ENCODE data around the gene ERC2. TPM values are rescaled to one million over a fixed set of nuclear protein-coding genes. Genes with fewer than 3 reads are reported as not detected.

The ERC2 gene
- total and polyA plus RNA-seq, 2 donors (not counting 3 experiments of a cell fraction or from before 2014, with no cell fraction given), result 5.6 to 15.5 TPM

DNA sequence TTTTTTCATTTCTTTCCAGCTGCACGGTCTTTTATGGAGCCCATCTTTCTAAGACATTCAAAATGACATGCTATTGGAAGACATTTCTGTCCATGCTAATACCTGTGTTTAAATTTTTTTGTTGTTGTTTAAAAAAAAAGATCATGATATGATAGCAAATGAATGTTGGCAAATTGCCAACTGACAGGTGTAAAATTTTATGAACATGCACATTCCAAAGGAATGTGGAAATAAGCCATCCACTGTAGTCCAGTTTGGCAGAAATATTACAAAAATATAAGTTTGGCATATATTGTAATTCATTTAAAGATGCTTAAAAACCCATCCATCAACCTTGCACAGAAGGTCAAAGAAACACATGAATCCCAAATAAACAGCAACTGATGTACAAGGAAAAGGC is 905.6 kb downstream of the ERC2 start:
- no peak overlapping the region for H3K4me2 ChIP-seq (ENCODE audit: insufficient read depth, low read length)
- intact Hi-C loops (cut with micrococcal nuclease), result no loop called here
- TF ChIP-seq FOS (IDR thresholded peaks at IDR 0.05; ENCODE audit: borderline replicate concordance, insufficient read depth, low read length), result no peak
- TF ChIP-seq, protein P1, sequence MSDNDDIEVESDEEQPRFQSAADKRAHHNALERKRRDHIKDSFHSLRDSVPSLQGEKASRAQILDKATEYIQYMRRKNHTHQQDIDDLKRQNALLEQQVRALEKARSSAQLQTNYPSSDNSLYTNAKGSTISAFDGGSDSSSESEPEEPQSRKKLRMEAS (IDR thresholded peaks at IDR 0.05; ENCODE audit: insufficient read depth, insufficient read length), result no peak
- TF ChIP-seq, protein P2, sequence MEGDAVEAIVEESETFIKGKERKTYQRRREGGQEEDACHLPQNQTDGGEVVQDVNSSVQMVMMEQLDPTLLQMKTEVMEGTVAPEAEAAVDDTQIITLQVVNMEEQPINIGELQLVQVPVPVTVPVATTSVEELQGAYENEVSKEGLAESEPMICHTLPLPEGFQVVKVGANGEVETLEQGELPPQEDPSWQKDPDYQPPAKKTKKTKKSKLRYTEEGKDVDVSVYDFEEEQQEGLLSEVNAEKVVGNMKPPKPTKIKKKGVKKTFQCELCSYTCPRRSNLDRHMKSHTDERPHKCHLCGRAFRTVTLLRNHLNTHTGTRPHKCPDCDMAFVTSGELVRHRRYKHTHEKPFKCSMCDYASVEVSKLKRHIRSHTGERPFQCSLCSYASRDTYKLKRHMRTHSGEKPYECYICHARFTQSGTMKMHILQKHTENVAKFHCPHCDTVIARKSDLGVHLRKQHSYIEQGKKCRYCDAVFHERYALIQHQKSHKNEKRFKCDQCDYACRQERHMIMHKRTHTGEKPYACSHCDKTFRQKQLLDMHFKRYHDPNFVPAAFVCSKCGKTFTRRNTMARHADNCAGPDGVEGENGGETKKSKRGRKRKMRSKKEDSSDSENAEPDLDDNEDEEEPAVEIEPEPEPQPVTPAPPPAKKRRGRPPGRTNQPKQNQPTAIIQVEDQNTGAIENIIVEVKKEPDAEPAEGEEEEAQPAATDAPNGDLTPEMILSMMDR (IDR thresholded peaks at IDR 0.05; ENCODE audit: extremely low read depth in 1 of 2, insufficient read depth in 1 of 2, low read depth in 1 of 2, low read length in 2 of 2), result no peak
- no peak for TF ChIP-seq MYC (IDR thresholded peaks at IDR 0.05; ENCODE audit: low read depth, low read length)
- no peaks in the 10 kb centered on the region for H3K27me3 ChIP-seq (ENCODE audit: control insufficient read depth in 2 of 2, insufficient read depth in 2 of 2, low read length in 2 of 2)
- DNase-seq (ENCODE audit: low read depth, low spot score) (no peak), FAIRE-seq (no peak)
- no peaks in the 10 kb centered on the region for H3K9me3 ChIP-seq (replicated peaks; ENCODE audit: control insufficient read depth, insufficient read depth, low read length)
- no peaks in the 10 kb centered on the region for H3K36me3 ChIP-seq (ENCODE audit: control insufficient read depth in 2 of 2, extremely low read depth in 1 of 2, insufficient read depth in 2 of 2, low read length in 2 of 2)
- dilution Hi-C loops (cut with MboI; ENCODE audit: extremely low pct_ligation_motif_present, low sequenced_read_pairs), result no loop called here
- H3K9ac ChIP-seq (replicated peaks; ENCODE audit: extremely low read depth, insufficient read depth, low read length), result no peak overlapping the region
- no TSS peak for BruUV-seq (replicated peaks)
- H4K20me1 ChIP-seq (replicated peaks; ENCODE audit: control insufficient read depth, extremely low read depth, insufficient read depth, low read length), result no peaks in the 10 kb centered on the region
- H3K79me2 ChIP-seq (ENCODE audit: control insufficient read depth, insufficient read depth, low read length), result no peaks in the 10 kb centered on the region
- no peak overlapping the region for H3K4me3 ChIP-seq (replicated peaks in 1 of 3; ENCODE audit: insufficient read depth in 1 of 3, low read depth in 1 of 3, low read length in 3 of 3)
- no peaks in the 10 kb centered on the region for H3K9me1 ChIP-seq (replicated peaks; ENCODE audit: control insufficient read depth, extremely low read depth, insufficient read depth, low read length)
- no peaks in the 10 kb centered on the region for H3K4me1 ChIP-seq (ENCODE audit: control insufficient read depth, extremely low read depth, insufficient read depth, low read length)
- ChIA-PET CTCF (no interaction called here), POLR2A (no interaction called here)
- no peak overlapping the region for H3K27ac ChIP-seq (ENCODE audit: insufficient read depth, low read depth, low read length)
- no peak overlapping the region for H2AFZ ChIP-seq (ENCODE audit: low read depth, low read length)
